Right ventricle myocardium inferior (tissue), 1 donor: ENCODE measurements around the gene ALG2. TPM values are rescaled to one million over a fixed set of nuclear protein-coding genes. Genes with fewer than 3 reads are reported as not detected.

Experiments used
- ATAC-seq: fragments of 200-7000 bp; cut with Tn5 transposase; one replicate; pipeline ENCODE4 v1.9.1; 2020; ENCODE audit warnings: mild to moderate bottlenecking, moderate library complexity
- DNase-seq: peaks from one replicate; pipeline ENCODE4 v3.0.0; 2021; ENCODE audit errors: missing footprints
- intact Hi-C: fragments of 100-400 bp; cut with DNase I; formaldehyde crosslinking; loops from one replicate; pipeline ENCODE4 v1.11.0; 2022
- total RNA-seq: library from RNA; stranded (reverse); fragmentation: NEBNext Ultra II Directional; extraction: Animal tissue kit (Norgen Biotek cat#: 25700); gene quantifications from one replicate; pipeline ENCODE4 v1.2.1, GENCODE V29; 2021
- donor health status: DM: no; HTN: yes; CAD: no; lungs with severe emphysema.

Gene ALG2
- total RNA-seq, 1 donor from 2014 or later, result 13.7 TPM

DNA sequence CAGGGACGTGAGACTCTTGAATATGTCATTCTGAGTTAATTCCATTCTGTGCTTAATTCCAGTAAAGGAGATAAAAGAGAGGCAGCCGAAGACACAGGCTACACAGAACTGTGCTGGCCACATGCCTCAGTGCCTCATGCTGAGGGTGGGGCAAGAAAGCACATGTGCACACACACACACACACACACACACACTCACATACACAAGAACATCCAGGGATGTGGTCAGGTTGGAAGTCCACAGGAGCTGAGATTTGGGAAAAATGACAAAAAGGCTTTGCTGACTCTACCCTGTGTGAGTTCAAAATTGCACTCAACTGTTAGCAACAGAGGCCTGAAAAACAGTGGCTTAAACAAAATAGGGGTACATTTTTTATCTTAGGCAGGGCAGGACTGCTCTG, 40.5 kb downstream of the ALG2 start:
- intact Hi-C loops, result loop anchor here (10.0 kb wide), 2 partner anchors 824 to 1034 kb away; no protein-coding TSS in a partner anchor
- ATAC-seq (no peak), DNase-seq (no peak)

DNA sequence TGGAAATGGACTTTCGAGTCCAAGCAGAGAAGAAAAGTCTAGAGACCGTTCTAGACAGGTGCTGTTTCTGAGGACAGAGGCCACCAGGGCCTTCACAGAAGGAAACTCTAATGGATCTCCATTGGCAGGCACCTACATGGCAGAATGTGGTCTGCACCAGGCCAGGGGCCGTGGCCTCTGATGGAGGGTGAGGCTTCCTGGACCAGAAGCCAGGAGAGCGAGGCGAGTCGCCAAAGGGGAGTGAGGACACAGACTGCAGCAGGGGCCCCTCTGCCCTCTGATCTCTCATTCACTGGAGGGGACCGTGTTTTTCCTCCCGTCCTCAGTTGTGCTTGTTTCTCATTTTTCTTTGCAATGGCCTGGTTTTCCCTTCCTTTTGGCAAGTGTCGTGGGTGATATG, 41.1 kb downstream of the ALG2 start:
- DNase-seq (no peak), ATAC-seq (no peak)
- intact Hi-C loops, result loop anchor here (10.0 kb wide), 2 partner anchors 824 to 1034 kb away; no protein-coding TSS in a partner anchor

DNA sequence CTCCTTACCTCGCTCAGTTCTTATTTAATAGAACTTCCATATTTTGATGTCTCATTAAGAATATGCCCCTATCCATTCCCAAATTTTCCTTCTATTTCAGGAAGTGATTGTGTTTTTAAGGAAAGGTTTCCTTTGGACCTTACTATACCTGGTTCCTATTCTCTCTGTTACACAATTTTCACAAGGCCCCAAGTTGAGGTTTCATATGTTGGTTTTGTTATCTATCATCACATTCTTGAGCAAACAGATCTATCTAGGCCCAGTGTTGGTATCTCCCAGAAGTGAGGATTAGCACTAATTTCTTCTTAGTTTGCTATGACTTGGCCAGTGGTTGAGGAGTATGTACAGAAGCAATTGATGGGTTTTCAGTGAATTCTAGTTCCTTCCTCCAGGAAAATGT, 41.5 kb downstream of the ALG2 start:
- ATAC-seq (no peak), DNase-seq (no peak)
- intact Hi-C loops, result loop anchor here (10.0 kb wide), 2 partner anchors 825 to 1035 kb away; no protein-coding TSS in a partner anchor

DNA sequence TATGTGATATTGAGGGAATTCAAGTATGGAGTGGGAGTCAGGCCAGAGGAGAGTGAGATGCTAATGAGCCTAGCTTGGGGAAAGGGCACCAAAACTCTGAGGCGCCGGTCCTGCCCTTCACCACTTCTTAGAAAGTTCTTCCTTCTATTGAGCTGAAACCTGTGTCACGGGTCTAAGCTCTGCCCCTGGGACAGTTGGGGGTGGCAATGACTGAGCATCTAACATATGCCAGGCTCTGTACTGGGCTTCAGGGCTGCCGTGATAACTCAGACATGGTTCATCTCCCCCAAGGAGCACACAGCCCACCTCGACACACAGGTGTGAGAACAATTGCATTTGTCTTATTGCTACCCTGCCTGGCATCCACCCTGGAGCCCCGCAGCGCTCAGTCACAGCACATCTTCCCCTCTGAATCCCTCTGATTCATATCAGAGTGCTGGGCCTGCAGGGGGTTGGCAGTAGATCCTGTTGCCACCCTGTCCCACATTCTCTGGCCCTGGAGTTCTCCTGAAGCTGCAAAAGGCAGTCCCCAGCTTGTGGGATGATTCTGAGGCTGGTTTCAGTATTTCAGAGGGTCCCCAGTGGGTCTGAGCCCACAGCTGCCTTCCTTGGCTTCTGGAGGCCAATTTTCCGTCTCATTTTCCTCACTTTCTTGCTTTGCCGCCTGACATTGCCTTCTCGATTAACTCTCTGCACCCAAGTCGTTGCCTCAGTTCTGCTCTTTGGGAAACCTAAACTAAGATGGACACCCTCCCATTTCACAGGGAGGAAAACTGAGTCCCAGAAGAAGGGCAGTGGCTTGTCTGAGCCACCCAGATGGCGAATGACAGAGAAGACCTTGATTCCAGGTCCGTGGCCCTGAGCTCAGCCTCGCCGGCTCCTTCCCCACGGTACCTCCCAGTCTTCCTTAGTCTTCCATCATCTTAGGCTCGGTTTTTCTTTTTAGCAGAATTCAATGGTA, 42.5 kb downstream of the ALG2 start:
- DNase-seq, result no peak
- ATAC-seq, result no peak
- intact Hi-C loops, result no loop called here

DNA sequence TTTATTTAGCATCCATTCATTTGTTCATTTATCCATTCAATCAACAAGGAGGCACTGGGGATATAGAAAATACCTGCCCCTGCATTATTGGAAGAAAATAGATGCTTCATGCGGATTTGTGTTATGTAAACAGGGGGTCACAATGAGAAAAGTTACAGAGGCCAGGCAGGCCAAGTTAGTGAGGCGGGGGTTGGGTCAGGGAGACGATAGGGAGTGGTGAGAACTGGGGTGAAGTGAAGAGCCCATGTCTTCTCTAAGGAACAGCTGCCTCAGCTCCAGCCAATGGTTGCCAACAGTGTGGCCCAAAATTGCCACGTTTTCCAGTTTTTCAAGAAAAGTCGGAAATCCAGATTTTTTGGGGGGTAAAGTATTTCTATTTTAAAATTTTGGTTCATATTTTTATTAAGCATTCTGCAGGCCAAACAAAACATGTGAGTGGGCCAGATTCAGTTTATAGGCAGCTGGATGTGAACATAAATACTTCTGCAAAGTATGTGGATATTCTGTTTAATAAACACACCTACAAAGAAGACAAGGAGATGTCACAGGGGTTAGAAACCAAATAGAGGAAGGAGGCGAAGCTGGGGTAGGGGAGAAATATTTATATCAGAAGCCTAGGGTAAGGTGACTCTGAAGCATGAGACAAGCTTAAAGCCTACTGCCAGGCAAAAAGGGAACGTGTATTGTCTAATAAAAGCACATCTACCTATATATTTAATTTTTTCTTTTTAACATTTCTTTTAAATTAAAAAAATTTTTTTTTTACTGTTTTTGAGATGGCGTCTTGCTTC, 44.0 kb downstream of the ALG2 start:
- DNase-seq (no peak), ATAC-seq (no peak)
- intact Hi-C loops, result no loop called here

DNA sequence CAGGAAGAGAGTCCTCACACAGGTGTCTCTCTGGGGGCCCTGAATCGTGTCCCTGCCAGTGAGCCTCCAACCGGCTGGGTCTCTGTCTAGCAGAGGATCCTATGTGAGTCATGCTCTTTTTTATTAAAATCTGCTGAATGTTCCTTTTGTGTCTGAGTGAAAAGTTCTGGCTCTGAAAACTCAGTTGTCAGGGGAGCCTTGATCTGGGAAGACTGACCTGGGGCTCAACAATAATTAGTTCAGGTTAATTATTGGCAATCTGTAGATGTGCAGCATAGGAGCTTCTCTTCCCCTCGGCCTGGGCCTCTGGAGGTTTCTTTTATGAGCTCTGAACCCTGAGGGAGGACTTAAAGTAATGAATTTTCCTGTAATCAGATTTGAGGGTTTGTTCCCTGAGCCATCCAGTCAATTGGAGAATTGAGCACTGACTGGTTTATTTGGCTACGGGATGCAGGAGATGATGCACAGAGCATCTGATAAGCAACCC, 45.2 kb downstream of the ALG2 start:
- ATAC-seq (no peak), DNase-seq (no peak)
- intact Hi-C loops, result no loop called here

DNA sequence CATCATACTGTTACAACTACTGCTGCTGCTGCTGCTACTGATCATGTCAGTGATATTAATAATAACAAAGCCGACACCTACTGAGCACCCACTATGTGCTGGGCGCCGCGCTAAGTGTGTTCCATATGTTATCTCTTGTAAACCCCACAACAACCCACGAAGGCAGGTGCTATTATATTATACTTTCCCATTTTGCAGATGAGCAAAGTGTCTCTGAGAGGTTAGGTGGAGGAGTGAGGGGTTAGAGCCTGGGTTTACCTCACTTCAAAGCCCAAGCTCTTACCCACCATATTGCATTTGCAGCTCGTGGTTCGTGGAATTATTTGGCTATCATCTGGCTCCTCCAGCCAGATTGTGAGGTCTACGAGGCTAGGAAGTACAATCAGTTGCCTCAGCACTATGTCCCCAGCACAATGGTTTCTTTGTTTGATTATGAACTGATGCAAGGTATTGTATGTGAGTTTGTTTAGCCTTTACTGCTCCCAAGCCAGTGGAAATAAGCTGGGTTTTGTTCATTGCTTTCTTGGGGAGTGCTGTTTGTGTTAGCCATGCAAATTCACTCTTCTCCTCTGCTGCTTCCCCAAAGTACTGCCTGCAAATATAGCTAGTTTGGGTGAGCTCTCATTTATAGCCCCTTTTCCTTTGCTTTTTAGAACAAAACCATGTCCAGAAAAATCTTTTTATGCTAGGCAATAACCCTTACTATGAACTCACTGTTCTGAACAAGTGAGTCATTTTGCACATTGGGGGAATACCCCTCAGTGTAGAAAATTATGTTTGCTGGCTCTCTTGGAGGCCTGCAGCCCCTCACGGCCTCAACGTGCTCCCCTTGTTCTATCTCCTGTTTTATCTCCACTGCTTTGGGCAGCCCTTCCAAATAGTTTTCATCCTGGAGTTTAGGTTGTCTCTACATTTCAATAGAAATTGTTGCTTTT, 47.9 kb downstream of the ALG2 start:
- ATAC-seq (no peak), DNase-seq (no peak)
- intact Hi-C loops, result no loop called here

DNA sequence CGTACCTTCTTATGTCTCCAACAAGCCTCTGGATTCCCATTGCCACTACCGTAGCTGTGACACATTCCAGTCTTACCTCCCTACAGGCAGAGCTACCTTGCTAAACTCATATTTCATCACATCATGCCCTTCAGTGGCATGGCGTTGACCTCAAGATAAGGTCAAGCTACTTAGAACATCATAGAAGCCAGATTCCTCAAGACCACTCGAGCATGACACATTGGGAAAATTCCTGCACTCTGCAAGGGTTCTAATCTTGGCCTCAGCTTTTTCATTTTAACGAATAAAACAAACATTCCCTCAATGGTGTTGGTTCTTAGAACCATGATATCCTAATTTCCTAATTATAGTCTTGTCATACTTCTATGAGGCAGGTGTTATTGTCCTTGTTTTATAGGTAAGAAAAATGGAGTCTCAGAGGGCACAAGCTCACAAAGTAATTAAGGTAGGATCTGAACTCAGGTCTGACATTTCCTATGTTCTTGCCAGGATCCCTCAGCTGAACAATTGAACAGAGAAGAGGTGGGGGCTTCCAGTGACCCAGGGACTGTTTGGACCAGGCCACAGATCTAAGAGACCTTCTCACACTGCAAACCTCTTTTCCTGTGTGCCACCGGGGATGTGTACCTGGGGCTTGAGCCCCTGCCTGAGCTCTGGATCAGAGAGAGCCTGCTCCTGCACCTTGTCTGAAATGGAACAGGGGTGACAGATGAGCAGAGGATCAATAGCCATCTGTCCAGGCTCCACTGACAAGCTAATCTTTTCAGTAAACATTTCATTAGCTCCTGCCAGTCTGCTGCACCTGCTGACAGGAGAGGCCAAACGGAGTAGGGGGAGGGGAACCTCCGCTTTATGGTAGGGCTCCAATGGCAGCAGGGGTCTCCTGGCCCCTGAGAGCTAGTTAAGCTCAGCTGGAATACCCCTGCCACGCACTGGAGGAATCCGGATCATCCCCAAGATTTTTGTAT, 49.3 kb downstream of the ALG2 start:
- no peak for DNase-seq
- no peak for ATAC-seq
- intact Hi-C loops, result no loop called here

DNA sequence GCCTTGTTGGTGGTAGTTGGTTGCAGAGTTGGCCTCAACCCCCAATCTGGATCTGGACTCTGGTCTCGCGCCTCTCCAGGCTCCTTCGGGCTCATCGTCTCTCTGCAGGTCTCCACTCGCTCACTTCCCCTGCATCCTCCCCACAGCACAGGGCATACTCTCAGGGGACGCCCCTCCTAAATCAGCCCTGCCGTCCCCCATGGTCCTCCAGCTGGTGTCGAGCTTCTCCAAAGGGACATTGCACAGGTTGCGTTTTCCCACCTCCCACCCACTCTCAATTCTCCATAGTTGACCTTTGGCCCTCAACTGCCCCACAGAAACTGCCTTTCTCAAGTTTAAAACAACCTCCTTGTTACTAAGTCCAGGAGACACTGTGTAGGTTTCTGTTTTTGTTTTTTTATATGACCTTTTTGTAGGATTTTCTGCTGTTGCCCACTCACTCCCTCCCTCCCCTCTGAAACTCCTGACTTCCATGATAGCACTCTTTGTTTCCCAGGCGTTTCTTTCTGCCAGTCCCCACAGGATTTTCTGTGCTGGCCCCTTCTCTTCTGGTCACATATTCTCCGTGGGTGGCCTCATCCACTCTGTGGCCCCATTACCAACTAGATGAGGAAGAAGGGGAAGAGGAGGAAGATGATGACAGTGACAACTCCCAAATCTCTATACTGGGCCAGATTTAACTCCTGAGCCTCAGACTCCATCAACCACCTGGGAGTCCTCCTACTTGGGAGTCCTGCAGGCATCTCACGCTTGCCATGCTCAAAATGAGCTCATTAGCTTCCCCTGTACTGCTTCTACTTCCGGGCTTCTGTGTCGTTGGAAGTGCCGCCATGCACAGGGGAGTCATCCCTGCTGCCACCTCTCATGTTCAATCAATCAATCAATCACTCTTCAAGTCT, 50.3 kb downstream of the ALG2 start:
- intact Hi-C loops, result no loop called here
- DNase-seq, result no peak
- ATAC-seq, result no peak

DNA sequence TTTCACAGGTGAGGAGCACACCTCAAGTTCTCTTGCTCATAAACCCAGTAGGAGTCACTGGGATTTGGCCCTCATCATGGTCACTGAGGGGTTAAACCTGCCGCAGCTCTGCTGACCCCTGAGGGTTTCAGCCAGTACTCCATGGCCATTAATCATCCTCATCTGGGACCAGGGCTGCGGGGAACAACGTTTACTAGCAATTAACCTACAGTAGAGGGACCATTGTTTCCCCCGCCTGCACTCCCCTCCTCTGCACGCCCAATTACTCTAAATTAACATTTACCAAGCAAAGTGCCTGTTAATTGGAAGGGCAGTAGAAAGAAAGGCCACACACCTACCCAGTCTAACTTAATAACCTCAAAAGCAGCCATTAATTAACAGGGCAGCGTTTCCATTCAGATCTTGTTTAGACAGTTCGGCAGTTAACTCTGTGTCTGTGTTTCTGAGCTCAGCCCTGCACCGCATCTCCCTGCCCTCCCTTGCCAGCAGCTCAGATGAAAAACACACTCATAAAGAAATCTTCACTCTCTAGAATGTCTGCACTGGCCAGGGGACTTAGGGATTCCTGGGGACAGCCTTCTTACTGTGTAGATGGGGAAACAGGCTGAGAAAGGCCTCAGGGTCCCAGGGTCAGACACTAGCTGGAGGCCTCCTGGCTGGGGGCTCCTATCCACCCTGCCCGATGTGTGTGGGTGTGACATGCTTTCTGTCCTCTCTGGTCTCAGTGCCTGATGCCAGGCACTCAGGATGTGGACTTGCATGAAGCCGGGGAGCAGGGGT, 51.6 kb downstream of the ALG2 start:
- intact Hi-C loops, result loop anchor here (10.0 kb wide), 3 partner anchors 1155 to 1425 kb away; no protein-coding TSS in a partner anchor
- no peak for ATAC-seq
- DNase-seq, result no peak

DNA sequence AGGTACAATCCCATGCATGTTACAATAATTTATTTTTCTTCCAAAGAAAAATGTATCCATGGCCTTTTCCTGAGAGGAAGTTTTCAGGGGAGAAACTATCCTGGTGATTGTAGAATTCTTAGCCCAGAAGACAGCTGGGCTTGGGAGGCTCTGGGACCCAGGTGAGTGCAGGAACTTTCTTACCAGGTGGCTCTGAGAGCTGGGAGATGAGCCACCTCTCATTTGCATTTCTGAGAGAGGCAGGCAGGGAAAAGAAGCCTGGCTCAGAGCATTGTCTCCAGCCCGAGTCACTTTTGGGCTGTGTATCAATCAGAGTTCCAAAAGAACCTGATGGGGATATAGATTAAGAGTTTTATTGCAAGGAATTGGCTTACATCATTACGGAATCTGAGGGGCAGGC, 52.7 kb downstream of the ALG2 start:
- intact Hi-C loops, result loop anchor here (10.0 kb wide), 3 partner anchors 1156 to 1426 kb away; no protein-coding TSS in a partner anchor
- ATAC-seq (no peak), DNase-seq (no peak)

DNA sequence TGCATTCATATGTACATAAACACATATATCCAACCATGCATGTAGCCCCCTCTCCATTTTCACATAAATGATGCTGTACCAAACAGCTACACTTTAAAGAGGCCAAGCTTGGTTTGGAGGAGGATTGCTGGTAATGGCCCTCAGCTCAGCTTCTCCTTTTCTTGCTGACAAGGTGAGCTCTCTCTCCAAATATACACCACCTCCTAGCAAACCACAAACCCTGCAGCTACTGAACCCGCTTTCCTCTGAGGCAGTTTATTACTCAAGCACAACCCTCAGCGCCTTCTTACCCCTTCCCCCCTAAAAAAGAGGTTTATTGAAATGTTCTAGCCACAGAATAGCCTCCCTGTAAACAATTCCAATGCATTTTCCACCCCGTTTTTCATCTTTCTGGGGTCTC, 54.0 kb downstream of the ALG2 start:
- no peak for ATAC-seq
- intact Hi-C loops, result loop anchor here (10.0 kb wide), 3 partner anchors 1157 to 1427 kb away; no protein-coding TSS in a partner anchor
- DNase-seq, result no peak

DNA sequence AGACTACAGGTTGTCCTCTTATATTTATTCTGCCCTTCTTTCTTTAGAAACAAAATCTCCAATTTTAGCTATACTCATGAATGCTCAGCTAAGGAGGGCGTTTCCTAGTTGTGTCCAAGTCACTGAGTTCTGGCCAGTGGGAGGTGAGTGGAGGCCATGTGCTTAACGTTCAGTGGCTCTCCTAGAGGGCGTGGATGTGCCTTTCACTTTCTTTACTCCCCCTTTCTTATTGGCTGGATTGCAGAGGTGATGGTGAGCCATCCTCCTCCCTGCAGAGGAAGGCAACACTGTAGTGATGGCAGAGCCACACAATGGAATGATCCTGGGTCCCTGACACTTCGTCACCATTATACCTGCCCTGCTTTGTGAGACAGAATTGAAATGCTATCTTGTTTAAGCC, 54.6 kb downstream of the ALG2 start:
- ATAC-seq (no peak), DNase-seq (no peak)
- intact Hi-C loops, result loop anchor here (10.0 kb wide), 3 partner anchors 1158 to 1428 kb away; no protein-coding TSS in a partner anchor
